Stimulated activated CD4-positive, alpha-beta T cell treated with anti-CD3 and anti-CD28 coated beads, Interleukin-2, amount 100 ng/mL, for 48 hours (primary cell): ENCODE measurements around the gene ATF1.
"Not testable (repeated sequence)": the region's sequence is repeated elsewhere in the genome, so short reads cannot be mapped to it uniquely, and the experiment has no call there.

ENCODE experiments used
- DNase-seq, 2 donors: peaks; one replicate each; pipeline ENCODE4 v3.0.0-alpha.2; 2020

Gene ATF1

DNA sequence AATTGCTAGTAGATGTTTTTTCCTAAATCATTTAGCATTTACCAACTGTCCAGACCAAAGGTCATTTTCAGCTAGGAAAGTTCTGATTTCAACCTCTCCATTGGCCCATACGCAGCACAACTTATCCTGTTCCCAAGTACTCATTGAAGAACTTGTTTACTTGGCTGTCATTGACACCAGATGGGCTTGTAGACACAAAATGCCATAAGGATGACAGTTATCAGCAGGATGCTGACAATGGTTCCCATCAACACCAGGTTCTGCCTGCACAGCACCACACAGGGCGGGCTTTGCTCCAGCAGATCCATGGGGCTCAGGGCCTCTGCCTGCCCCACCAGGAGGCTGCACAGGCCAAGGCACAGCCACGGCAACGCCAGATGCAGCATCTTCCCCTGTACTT, 42.3 kb downstream of the ATF1 start:
- DNase-seq, result no peak

GRCh38 chr12:50809131-50809530, 45.2 kb downstream of the ATF1 start:
- DNase-seq, result not testable (repeated sequence)

DNA sequence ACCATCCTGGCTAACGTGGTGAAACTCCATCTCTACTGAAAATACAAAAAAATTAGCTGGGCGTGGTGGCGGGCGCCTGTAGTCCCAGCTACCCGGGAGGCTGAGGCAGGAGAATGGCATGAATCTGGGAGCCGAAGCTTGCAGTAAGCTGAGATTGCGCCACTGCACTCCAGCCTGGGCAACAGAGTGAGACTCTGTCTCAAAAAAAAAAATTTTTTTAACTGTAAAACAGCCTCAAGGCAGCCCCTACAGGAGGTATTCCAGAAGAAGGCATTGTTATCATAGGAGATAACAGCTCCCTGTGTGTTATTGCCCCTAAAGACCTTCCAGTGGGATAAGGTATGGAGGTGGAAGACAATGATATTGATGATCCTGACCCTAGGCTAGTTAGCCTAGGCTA, 51.0 kb downstream of the ATF1 start:
- DNase-seq, result not testable (repeated sequence)

DNA sequence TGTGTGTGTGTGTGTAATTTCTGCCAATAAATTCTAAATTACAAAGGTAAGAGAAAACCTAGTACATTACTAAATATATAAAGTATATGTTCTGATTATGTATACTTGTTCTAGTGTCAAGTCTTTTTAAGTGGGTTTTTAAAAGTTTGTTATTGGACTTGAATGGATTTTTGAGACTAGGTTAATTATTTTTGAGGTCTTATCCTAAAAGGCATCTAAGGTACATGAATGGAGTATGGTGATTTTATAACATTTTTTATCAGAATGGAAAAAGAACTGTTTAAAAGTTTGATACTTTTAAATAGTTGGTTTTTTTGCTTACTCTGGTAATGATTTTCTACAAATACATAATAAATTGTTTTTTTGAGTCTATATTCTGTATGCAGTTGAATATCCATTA, 56.3 kb downstream of the ATF1 start:
- no peak for DNase-seq

DNA sequence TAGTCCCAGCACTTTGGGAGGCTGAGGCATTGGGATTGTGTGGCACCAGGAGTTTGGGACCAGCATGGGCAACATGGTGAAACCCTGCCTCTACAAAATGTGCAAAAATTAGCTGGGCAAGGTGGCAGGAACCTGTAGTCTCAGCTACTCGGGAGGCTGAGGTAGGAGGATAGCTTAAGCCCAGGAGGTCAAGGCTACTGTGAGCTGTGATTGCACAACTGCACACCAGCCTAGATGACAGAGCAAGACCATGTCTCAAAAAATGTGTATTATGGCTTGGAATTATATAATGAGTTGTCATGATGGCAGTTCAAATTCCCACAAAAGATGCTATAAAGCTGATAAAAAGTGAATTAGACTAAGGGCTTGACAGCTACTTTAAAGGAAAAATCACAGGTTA, 58.2 kb downstream of the ATF1 start:
- no peak for DNase-seq

DNA sequence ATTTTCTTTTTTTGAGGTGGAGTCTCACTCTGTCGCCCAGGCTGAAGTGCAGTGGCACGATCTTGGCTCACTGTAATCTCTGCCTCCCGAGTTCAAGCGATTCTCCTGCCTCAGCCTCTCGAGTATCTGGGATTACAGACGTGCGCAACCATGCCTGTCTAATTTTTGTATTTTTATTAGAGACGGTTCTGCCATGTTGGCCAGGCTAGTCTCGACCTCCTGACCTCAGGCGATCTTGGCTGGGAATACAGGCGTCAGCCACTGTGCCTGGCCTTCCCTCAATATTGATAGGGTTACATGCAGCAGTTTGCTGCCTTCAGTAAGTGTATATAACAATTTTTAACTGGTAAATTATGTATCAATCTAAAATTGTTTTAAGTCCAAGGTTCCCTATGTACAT, 59.8 kb downstream of the ATF1 start:
- not testable (repeated sequence) for DNase-seq

- DNase-seq, result no peak
These were observed 61.0 kb downstream of the ATF1 start for GRCh38 chr12:50824914-50825313.

DNA sequence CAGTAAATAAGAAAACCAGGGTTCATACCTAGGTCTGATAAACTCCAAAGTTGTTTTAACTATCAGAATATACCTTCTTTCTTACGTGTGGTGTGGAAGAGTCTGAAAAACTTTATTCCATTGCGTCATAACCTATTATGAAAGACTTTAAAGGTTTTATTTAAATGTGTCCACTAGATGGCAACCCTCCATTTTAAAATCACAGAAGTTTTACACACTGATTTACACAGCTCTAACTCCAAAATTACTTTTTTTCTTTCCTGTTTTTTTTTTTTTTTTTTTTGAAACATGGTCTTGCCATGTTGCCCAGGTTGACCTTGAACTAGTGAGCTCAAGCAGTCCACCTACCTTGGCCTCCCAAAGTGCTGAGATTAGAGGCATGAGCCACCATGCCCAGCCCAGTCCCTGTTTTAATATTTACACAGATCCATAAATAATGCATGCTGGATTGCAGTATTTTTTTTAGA, 61.5 kb downstream of the ATF1 start:
- DNase-seq, result no peak

DNA sequence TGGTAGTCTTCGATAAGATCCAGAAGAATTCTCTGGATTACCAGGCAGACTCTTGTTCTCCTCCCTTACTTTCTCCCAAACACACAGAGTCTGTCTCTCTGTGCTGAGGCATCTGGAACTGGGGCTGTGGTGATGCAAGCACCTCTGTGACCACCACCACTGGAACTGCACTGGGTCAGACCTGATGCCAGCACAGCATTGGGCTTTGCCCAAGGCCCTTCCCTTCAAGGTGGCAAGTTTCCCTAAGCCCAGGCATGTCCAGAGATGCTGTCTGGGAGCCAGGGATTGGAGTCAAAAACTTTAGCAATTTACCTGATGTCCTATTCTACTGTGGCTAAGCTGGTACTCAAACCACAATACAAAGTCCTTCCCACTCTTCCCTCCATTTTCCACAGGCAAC, 64.2 kb downstream of the ATF1 start:
- no peak for DNase-seq

DNA sequence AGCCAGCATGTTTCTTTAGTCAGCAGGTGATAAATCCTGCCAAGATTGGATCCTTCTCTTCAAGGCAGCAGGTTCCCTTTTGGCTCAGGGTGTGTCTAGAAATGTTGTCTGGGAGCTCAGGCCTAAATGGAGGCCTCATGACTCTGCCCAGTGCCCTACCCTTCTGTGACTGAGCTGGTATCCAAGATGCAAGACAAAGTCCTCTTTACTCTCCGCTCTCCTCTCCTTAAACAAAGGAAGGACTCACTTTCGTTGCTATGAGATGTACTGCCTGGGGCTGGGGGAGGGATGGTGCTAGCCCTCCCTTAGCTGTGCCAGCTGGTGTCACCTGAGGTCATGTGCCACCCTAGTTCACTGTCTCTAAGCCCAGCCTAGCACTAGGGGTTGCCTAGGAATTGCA, 65.0 kb downstream of the ATF1 start:
- DNase-seq, result no peak

GRCh38 chr12:50833801-50834200, 69.9 kb downstream of the ATF1 start:
- not testable (repeated sequence) for DNase-seq

DNA sequence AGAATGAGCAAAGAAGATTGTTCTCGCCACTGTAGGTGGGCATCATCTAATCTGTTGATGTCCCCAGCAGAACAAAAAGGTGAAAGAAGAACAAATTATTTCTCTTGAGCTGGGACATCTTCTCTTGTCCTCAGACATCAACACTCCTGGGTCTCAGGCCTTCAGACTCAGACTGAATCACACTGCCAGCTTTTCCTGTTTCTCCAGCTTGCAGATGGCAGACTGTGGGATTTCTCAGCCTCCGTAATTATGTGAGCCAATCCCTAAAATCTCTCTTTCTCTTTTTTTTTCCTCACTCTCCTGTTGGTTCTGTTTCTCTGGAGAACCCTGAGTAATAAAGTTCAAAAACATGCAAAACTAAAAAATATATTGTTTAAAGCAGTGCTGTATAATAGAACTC, 75.1 kb downstream of the ATF1 start:
- no peak for DNase-seq

- DNase-seq, result no peak
These were observed 77.0 kb downstream of the ATF1 start for GRCh38 chr12:50840809-50841487.

GRCh38 chr12:50841716-50842531, 78.0 kb downstream of the ATF1 start:
- DNase-seq, result no peak

GRCh38 chr12:50842637-50843493, 79.0 kb downstream of the ATF1 start, which contains the start of gene TMPRSS12:
TSS of gene TMPRSS12 (plus strand) at chr12:50842926. CDS start at chr12:50842965, 39 bp downstream.
- no peak for DNase-seq

- DNase-seq, result no peak
These were observed 81.2 kb downstream of the ATF1 start for GRCh38 chr12:50845021-50845647.

- no peak for DNase-seq
These were observed 85.1 kb downstream of the ATF1 start for GRCh38 chr12:50848963-50849362.

GRCh38 chr12:50855218-50855617, 91.3 kb downstream of the ATF1 start:
- DNase-seq, result not testable (repeated sequence)

DNA sequence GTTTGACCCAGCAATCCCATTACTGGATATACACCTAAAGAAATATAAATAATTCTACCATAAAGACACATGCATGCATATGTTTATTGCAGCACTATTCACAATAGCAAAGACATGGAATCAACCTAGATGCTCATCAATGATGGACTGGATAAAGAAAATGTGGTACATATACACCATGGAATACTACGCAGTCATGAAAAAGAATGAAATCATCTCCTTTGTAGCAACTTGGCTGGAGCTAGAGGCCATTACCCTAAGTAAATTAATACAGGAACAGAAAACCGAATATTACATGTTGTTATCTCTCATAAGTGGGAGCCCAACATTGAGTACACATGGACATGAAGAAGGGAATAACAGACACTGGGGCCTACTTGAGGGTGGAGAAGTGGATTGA, 91.8 kb downstream of the ATF1 start:
- not testable (repeated sequence) for DNase-seq

DNA sequence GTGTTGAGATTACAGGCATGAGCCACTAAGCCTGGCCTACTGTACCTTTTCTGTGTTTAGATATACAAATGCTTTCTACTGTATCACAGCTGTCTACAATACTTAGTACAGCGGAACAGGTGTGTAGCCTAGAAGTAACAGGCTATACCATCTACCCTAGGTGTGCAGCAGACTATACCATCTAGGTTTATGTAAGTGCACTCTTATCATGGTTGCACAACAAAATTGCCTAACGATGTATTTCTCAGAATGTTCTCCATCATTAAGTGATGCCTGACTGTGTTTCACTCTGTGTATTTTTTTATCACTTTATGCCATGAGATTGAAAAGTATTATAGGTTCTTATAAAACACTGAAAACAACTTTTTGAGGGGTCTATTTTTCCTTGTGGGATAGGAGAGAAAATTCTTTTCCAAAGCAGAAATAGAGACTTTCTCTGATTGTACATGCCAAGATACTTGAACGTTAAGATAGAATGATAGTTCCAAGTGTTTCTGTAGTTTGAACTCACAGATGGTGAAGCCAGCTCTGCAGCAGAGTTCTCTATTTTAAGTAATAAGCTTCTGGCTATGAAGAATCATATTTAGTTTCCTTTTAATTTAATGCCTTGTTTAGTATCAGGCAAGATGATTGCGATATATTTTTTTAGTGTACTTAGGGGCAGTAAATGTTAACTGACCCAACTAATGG, 95.9 kb downstream of the ATF1 start:
- no peak for DNase-seq

- no peak for DNase-seq
These were observed 98.4 kb downstream of the ATF1 start for GRCh38 chr12:50862316-50862715.

GRCh38 chr12:50865266-50865665, 101.4 kb downstream of the ATF1 start:
- no peak for DNase-seq
